Endodermal cell (in vitro differentiated cells): ENCODE measurements around the gene FGD6. TPM values are rescaled to one million over a fixed set of nuclear protein-coding genes. Genes with fewer than 3 reads are reported as not detected.
"Not testable (repeated sequence)": the region's sequence is repeated elsewhere in the genome, so short reads cannot be mapped to it uniquely, and the experiment has no call there.

Source experiments
- DNase-seq: peaks from one replicate; pipeline ENCODE4 v3.0.0-alpha.2; 2017
- H3K27ac ChIP-seq: 2 replicates; pipeline ENCODE4 v1.5.1; 2013; ENCODE audit warnings: mild to moderate bottlenecking, low read depth, low read length, moderate library complexity
- H3K27me3 ChIP-seq: 2 replicates; pipeline ENCODE4 v1.6.1; 2013; ENCODE audit warnings: mild to moderate bottlenecking, low read length, moderate library complexity; ENCODE audit not compliant: insufficient read depth, control insufficient read depth, poor library complexity, severe bottlenecking
- H3K36me3 ChIP-seq: 2 replicates; pipeline ENCODE4 v1.7.0; 2013; ENCODE audit warnings: mild to moderate bottlenecking, low read length, moderate library complexity; ENCODE audit not compliant: control insufficient read depth, insufficient read depth
- H3K4me1 ChIP-seq: one replicate; pipeline ENCODE4 v1.7.0; 2013; ENCODE audit warnings: low read length; ENCODE audit not compliant: control insufficient read depth, insufficient read depth
- H3K4me3 ChIP-seq: 2 replicates; pipeline ENCODE4 v1.5.1; 2013; ENCODE audit warnings: mild to moderate bottlenecking, low read length, moderate library complexity
- H3K9ac ChIP-seq: 2 replicates; pipeline ENCODE4 v1.6.1; 2013; ENCODE audit warnings: mild to moderate bottlenecking, low read length, moderate library complexity; ENCODE audit not compliant: poor library complexity, severe bottlenecking; ENCODE audit errors: extremely low read depth
- H3K9me3 ChIP-seq: 2 replicates; pipeline ENCODE4 v1.6.1; 2013; ENCODE audit warnings: mild to moderate bottlenecking, low read length, moderate library complexity; ENCODE audit not compliant: control insufficient read depth
- H3K27ac Mint-ChIP-seq: 2 replicates; pipeline ENCODE4 v1.8.0; 2020; ENCODE audit warnings: mixed read lengths
- H3K27me3 Mint-ChIP-seq: 2 replicates; pipeline ENCODE4 v1.8.0; 2021; ENCODE audit warnings: mild to moderate bottlenecking, mixed read lengths; ENCODE audit not compliant: insufficient read depth
- H3K36me3 Mint-ChIP-seq: 2 replicates; pipeline ENCODE4 v1.8.0; 2020; ENCODE audit warnings: low read depth, mixed read lengths
- H3K4me1 Mint-ChIP-seq: 2 replicates; pipeline ENCODE4 v1.8.0; 2020; ENCODE audit warnings: mixed read lengths
- H3K4me3 Mint-ChIP-seq: 2 replicates; pipeline ENCODE4 v1.8.0; 2020; ENCODE audit warnings: mild to moderate bottlenecking, moderate library complexity, mixed read lengths
- H3K9me3 Mint-ChIP-seq: 2 replicates; pipeline ENCODE4 v1.8.0; 2020; ENCODE audit warnings: mild to moderate bottlenecking, mixed read lengths
- WGBS, 2 experiments: methylation state at CpG; one replicate each; pipeline versions ENCODE4 v1.1.5 to v1.1.7; 2013; ENCODE audit warnings: missing lambda C conversion rate in 2 of 2, mixed read lengths in 1 of 2; ENCODE audit not compliant: insufficient coverage in 1 of 2, insufficient read length in 1 of 2; 5-methylcytosine and 5-hydroxymethylcytosine counted together
- total RNA-seq, 2 donors: library from RNA; stranded (reverse); fragmentation: NEBNext Ultra II Directional in 1 of 2; extraction: Animal tissue kit (Norgen Biotek cat#: 25700) in 1 of 2; gene quantifications; 2 replicates in 1 of 2; 3 replicates in 1 of 2; pipeline ENCODE4 v1.2.1, GENCODE V29; 2021
- TF ChIP-seq, protein P1 (sequence below): fragments of 200-600 bp; sonication (generic); conservative IDR thresholded peaks from 2 replicates; pipeline ENCODE4 v1.5.0; 2021; ENCODE audit warnings: antibody characterized with exemption, mild to moderate bottlenecking

Gene FGD6
- total RNA-seq, 2 donors from 2014 or later, result 95.3 to 124 TPM

DNA sequence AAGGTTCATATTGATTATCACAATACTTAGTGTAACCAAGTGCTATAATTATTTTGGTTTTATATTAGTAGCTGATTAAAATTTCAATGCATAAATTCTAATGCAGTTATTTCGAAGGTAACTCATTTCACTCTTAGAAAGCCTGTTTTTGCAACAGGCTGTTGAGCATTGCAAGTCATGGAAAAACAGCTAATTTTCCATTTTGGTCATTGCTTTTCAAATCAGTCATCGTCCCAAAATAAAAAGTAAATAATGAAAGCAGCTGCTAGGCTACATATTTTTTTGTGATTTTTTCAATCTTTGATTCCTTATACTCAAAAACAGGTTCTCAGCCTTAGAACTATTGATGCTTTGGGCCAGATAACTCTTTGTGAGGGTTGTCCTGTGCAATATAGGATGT lies 23.3 kb upstream of the FGD6 start:
- WGBS, 2 experiments, result 97 to 100% methylated on average over 1 to 2 of the region's 2 CpGs
- Mint-ChIP-seq H3K4me3 (no peak overlapping the region), H3K4me1 (peaks cover 18% of the 10 kb centered on the region), H3K27ac (no peak overlapping the region), H3K9me3 (peaks cover 19% of the 10 kb centered on the region), H3K36me3 (peaks cover 66% of the 10 kb centered on the region), H3K27me3 (no peaks in the 10 kb centered on the region)
- H3K27me3 ChIP-seq, result no peaks in the 10 kb centered on the region
- DNase-seq, result no peak
- peaks cover 27% of the 10 kb centered on the region for H3K9me3 ChIP-seq
- H3K4me3 ChIP-seq, result no peak overlapping the region
- H3K36me3 ChIP-seq, result peaks cover 76% of the 10 kb centered on the region
- H3K27ac ChIP-seq, result no peak overlapping the region
- no peak overlapping the region for H3K9ac ChIP-seq
- H3K4me1 ChIP-seq, result peaks cover 2% of the 10 kb centered on the region
- TF ChIP-seq, protein P1, sequence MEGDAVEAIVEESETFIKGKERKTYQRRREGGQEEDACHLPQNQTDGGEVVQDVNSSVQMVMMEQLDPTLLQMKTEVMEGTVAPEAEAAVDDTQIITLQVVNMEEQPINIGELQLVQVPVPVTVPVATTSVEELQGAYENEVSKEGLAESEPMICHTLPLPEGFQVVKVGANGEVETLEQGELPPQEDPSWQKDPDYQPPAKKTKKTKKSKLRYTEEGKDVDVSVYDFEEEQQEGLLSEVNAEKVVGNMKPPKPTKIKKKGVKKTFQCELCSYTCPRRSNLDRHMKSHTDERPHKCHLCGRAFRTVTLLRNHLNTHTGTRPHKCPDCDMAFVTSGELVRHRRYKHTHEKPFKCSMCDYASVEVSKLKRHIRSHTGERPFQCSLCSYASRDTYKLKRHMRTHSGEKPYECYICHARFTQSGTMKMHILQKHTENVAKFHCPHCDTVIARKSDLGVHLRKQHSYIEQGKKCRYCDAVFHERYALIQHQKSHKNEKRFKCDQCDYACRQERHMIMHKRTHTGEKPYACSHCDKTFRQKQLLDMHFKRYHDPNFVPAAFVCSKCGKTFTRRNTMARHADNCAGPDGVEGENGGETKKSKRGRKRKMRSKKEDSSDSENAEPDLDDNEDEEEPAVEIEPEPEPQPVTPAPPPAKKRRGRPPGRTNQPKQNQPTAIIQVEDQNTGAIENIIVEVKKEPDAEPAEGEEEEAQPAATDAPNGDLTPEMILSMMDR, result no peak

GRCh38 chr12:95239835-95240234 lies 22.6 kb upstream of the FGD6 start:
- WGBS, 2 experiments, result 85 to 91% methylated on average over 2 of the region's 2 CpGs
- not testable (repeated sequence) for H3K9ac ChIP-seq, DNase-seq, H3K27me3 ChIP-seq, H3K27me3 Mint-ChIP-seq, H3K27ac ChIP-seq, H3K4me3 Mint-ChIP-seq, H3K4me1 ChIP-seq
- peaks cover 68% of the 10 kb centered on the region for H3K36me3 ChIP-seq
- Mint-ChIP-seq H3K36me3 (peaks cover 60% of the 10 kb centered on the region), H3K27ac (peak overlapping the region; percentile 76), H3K9me3 (peaks cover 19% of the 10 kb centered on the region), H3K4me1 (peaks cover 18% of the 10 kb centered on the region)
- H3K9me3 ChIP-seq, result peaks cover 27% of the 10 kb centered on the region
- H3K4me3 ChIP-seq, result peak overlapping the region; percentile 29

DNA sequence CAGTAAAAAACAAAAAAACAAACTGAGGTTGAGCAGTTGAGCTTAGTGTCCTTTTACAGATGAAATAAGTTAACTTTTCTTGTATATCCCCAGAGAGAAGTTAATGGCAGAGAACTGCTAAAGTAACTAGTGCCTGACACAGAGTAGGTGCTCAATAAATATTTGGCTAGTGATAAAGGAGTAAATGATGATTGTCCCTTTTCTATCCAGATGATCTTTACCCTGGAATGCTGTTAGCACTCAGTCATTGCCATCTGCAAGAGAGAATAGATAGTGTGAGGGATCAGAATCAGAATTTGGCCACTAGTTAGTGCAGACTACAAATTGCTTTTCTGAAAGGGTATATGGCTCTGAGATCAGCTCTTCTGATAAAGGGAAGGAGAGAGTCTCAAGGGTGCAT lies 21.9 kb upstream of the FGD6 start:
- Histone ChIP-seq H3K27ac (no peak overlapping the region), H3K9me3 (peaks cover 27% of the 10 kb centered on the region), H3K4me1 (peaks cover 2% of the 10 kb centered on the region), H3K36me3 (peaks cover 65% of the 10 kb centered on the region), H3K9ac (no peak overlapping the region), H3K27me3 (no peaks in the 10 kb centered on the region), H3K4me3 (no peak overlapping the region)
- Mint-ChIP-seq H3K4me1 (peaks cover 18% of the 10 kb centered on the region), H3K9me3 (peaks cover 25% of the 10 kb centered on the region), H3K4me3 (no peak overlapping the region), H3K36me3 (peaks cover 60% of the 10 kb centered on the region), H3K27ac (peak overlapping the region; percentile 76), H3K27me3 (no peaks in the 10 kb centered on the region)
- TF ChIP-seq, protein P1, result no peak
- no peak for DNase-seq

- H3K4me1 Mint-ChIP-seq, result peaks cover 18% of the 10 kb centered on the region
- no peak overlapping the region for H3K4me3 ChIP-seq
- TF ChIP-seq, protein P1, result no peak
- H3K4me1 ChIP-seq, result peaks cover 2% of the 10 kb centered on the region
- no peak for DNase-seq
- H3K9me3 ChIP-seq, result peaks cover 36% of the 10 kb centered on the region
- 100% methylated on average over 1 of the region's 1 CpG; no CpG with 5 or more reads in 1 of the 2 experiments for WGBS, 2 experiments
- peaks cover 61% of the 10 kb centered on the region for H3K36me3 Mint-ChIP-seq
- H3K9ac ChIP-seq, result no peak overlapping the region
- H3K9me3 Mint-ChIP-seq, result peaks cover 32% of the 10 kb centered on the region
- peaks cover 65% of the 10 kb centered on the region for H3K36me3 ChIP-seq
- no peak overlapping the region for H3K27ac Mint-ChIP-seq
- H3K4me3 Mint-ChIP-seq, result no peak overlapping the region
- no peaks in the 10 kb centered on the region for H3K27me3 Mint-ChIP-seq
- no peaks in the 10 kb centered on the region for H3K27me3 ChIP-seq
- H3K27ac ChIP-seq, result no peak overlapping the region
These were observed 20.9 kb upstream of the FGD6 start for GRCh38 chr12:95238150-95238549.
